NCI-H2227 (cell line): ENCODE measurements around the gene SH2D4B.
"Not testable (repeated sequence)": the region's sequence is repeated elsewhere in the genome, so short reads cannot be mapped to it uniquely, and the experiment has no call there.

Experiments used
- DNase-seq: peaks from one replicate; lab custom pipeline; 2025; ENCODE audit not compliant: unreplicated experiment; lab: John Stamatoyannopoulos, UW

The SH2D4B gene

GRCh38 chr10:80542053-80542452 is 4.4 kb downstream of the SH2D4B start:
- no peak for DNase-seq

- DNase-seq: no peak
These were observed 5.1 kb downstream of the SH2D4B start for GRCh38 chr10:80542652-80543318.

GRCh38 chr10:80543319-80543672 is 5.6 kb downstream of the SH2D4B start:
- DNase-seq: not testable (repeated sequence)

DNA sequence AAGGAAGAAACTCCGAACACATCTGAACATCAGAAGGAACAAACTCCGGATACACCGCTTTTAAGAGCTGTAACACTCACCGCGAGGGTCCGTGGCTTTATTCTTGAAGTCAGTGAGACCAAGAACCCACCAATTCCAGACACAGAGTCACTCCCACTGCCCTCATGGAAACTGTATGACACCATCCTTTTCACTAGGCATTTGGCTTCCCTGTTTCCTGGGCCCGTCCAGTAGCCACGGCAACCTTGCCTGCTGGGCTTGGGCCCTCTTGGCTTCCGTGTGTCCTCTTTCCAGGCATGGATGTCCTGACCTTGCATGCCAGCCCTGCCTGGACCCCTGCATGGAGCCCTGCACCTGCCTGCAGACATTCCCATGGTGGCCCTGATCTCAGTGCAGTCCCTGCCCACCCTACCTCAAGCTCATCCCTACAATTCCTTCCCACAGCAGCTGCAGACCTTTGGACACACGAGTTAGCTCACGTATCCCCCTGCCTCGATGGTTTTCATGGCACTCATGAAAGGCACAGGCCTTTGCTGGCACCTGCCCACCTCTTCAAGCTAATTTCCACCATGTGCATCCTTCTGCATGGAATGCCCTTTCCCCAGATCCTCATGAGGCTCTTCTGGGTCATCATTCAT is 6.7 kb downstream of the SH2D4B start:
- DNase-seq: no peak

GRCh38 chr10:80545258-80545881 is 7.7 kb downstream of the SH2D4B start:
- no peak for DNase-seq

DNA sequence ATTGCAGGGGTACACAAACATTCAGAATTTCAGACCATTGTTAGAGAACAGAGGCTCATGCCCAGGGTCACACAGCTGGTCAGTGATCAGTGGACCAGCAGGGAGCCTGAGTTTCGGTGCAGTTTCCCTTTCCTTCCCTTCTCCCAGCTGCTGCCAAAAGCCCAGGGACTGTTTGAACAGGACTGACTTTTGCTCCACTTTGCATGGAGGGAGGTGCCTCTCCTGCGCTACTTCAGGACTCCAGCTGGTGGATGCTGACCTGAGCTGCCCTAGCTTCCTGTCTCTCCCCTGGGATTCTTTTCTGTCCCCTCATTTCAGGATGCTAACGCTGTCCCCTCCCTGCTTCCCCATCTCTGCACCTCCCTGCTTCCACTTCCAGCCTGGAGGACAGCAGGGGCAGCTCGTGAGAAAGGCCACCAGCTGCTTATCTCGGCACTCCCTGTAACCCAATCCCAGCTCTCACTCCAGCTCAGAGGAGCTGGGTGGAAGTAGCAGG is 14.5 kb downstream of the SH2D4B start:
- no peak for DNase-seq

- no peak for DNase-seq
These were observed 15.7 kb downstream of the SH2D4B start for GRCh38 chr10:80553436-80553835.

- DNase-seq: no peak
These were observed 16.3 kb downstream of the SH2D4B start for GRCh38 chr10:80554050-80554449.

DNA sequence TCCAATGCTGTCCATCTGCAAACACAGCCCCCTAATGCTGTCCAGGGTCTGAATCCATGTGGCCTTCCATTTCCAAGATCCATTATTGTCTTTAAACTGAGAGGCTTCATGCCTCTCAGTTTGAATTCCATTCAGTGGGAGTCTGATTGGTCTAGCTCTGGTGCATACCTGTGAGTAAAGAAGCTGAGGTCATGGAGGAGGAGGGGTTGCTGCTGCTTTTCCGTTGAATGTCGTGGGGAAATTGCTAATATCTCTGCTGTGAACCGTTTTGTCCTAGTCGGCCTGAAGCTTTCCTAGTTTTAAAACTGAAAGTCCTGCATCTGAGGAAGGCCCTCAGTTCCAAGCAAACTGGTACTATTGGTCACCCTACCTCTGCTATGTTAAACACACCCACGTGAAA is 17.7 kb downstream of the SH2D4B start:
- DNase-seq: no peak

- no peak for DNase-seq
These were observed 24.2 kb downstream of the SH2D4B start for GRCh38 chr10:80561950-80562349.

- DNase-seq: no peak
These were observed 29.6 kb downstream of the SH2D4B start for GRCh38 chr10:80567292-80567691.

- no peak for DNase-seq
These were observed 31.6 kb downstream of the SH2D4B start for GRCh38 chr10:80569131-80569895.

DNA sequence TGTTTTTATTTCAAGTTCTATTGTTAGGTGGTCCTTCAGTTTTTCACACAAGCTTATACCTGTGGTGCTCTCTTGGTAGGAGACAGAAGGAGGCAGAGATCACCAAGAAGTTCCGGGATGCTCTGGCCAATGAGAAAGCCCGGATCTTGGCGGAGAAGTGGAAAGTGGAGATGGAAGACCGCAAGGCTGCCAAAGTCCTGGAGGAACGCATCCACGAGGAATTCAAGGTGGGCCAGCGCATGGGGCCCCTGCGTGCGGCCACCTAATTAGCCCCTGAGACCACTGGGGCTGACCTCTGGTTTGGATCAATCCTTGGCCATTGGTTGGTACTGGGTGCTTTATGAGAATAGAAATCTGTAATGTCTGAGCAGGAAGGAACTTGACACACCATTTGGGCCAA is 33.6 kb downstream of the SH2D4B start:
- DNase-seq: no peak

DNA sequence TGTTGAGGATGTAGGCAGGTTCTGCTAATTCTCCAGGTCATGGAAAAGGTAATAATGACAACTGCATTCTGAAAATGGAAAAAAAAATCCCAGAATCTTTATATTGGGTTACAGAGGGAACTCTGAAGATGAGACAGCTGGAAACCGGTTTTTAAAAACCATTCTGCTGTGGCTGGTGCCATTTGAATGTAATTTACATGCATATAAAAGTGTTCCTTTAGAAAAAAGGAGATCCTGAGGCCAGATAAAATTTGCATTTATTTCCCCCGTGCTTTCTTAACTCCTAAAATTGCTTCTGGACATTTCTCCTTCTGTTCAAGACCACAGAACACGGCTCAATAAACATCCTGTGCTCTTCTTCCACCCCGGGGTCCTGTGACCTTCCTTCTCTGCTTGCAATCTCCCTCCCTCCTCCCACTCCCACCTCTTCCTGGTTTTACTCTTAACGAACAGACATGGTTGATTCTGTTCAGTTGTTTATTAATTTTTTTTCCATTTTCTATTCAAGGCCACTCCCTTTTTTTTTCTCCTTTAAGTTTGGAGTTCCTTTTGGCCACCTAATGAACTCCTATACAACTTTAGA is 41.6 kb downstream of the SH2D4B start:
- no peak for DNase-seq

DNA sequence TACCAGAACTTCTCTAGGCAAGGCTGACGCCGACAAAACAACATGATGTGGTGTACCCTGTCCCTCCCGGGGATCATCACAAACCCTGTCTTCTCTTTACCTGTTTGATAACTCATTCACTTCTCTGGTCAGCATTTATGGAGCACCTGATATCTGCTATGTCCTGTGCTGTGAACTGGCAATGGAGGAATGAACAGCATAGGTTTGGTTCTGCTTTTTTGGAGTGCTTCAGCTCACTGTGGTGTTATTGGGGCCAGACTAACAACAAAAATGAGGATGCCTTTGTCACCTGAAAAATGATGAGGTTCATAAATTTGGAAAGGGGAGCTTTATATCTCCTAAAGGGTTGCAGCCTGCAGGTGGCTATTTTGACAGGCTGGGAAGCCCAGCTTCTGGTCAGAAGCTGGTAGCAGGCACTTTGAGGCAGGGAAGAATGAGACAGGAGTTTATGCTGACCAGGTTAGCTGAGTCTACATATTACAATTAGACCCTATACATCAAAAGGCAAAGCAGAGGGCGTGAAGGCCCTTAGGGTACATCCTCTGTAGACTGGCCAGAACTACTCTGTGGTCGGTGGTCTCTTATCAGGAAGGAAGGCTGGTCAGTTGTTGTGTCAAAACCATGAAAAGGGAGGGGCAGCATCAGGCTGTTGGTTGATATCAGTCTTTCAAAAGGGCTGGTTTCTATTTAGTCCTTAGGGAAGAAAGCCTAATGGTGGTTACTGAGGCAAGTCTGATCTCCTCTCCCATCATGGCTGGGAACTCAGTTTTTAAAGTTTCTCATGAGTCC is 42.3 kb downstream of the SH2D4B start:
- DNase-seq: no peak

DNA sequence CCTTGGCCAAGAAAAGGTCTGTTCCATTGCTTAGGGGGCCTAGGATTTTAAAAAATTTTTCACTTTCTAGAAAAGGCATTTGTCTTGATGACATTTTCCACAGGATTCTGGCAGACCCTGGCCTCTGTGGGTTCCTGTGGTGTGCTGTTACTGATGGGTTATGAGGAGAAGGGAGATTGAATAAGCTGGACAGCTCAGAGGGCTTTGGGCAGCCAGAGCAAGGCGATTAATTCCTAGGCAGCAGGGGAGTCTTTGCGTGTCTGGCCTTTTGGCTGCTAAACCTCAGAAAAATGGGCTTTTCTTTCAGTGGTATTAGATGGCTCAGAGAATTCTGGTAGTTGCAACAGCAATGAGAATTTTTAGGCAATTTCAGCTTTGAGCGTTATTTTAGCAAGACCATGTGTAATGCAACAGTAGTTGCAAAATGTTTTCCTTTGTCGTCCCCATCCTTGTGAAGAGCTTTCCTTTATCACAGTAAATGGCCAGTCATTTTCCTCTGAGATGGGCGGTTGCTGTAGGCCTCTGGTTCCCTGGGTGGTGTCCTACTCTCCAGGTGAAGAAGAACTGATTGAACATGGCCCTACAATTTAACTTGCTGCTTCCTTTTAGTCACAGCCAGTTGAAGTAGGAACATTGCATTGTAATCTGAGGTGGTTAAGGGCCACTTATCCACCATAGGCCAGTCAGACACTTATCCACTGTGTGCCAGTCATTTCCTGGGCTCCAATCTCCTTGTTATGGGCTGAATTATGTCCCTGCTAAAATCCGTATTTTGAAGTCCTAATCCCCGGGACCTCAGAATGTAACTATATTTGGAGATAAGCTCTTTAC is 43.2 kb downstream of the SH2D4B start:
- DNase-seq: no peak

DNA sequence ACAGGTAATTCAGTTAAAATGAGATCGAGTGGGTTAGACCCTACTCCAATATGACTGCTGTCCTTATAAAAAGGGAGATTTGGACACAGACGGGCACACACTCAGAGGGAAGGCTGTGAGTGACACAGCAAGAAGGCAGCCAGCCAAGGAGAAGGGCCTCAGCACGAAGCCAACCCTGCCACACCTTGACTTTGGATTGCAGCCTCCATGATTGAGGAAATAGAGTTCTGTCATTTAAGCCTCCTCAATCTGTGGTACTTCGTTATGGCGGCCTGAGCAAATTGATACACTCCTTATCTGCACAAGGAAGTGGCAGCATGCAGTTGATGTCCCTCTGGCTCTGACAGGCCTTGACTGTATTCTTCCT is 43.8 kb downstream of the SH2D4B start:
- no peak for DNase-seq

GRCh38 chr10:80582286-80582960 is 44.7 kb downstream of the SH2D4B start:
- DNase-seq: no peak

GRCh38 chr10:80583685-80584084 is 46.0 kb downstream of the SH2D4B start:
- no peak for DNase-seq
